ENCODE results near the gene FRMD3.

DNA sequence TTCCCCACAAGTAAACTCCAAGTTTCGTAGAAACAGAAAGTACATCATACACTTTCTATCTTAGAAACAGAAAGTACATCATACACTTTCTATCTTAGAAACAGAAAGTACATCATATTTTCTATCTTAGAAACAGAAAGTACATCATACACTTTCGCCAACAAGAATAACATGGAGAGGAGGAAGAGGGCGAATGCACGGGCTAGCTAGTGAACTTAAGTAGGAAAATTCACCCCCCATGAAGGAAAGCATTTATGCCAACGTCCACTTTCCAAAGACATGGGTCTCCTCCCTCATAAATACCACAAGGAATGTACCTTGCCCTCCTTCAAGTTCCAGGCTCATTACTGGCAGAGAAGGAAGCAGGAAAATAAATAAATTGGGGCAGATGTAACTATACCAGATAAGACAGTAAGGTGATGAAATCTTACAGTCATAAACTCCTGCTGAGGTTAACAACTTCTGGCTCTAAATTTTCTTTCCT lies 64.7 kb downstream of the FRMD3 start:
- TF ChIP-seq, protein P1, sequence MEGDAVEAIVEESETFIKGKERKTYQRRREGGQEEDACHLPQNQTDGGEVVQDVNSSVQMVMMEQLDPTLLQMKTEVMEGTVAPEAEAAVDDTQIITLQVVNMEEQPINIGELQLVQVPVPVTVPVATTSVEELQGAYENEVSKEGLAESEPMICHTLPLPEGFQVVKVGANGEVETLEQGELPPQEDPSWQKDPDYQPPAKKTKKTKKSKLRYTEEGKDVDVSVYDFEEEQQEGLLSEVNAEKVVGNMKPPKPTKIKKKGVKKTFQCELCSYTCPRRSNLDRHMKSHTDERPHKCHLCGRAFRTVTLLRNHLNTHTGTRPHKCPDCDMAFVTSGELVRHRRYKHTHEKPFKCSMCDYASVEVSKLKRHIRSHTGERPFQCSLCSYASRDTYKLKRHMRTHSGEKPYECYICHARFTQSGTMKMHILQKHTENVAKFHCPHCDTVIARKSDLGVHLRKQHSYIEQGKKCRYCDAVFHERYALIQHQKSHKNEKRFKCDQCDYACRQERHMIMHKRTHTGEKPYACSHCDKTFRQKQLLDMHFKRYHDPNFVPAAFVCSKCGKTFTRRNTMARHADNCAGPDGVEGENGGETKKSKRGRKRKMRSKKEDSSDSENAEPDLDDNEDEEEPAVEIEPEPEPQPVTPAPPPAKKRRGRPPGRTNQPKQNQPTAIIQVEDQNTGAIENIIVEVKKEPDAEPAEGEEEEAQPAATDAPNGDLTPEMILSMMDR (IDR thresholded peaks at IDR 0.05; ENCODE audit: low read depth, low read length) = no peak
- TF ChIP-seq POLR2A (IDR thresholded peaks at IDR 0.05; ENCODE audit: extremely low read depth, insufficient read length) = no peak

Measured in NB4 (cell line).